GM12872 (cell line): ENCODE data around the gene FOXN3.

Experiments used
- TF ChIP-seq, protein P1 (sequence below): IDR thresholded peaks from 3 replicates; pipeline ENCODE4 v1.5.1; 2011; ENCODE audit warnings: low read depth, mild to moderate bottlenecking, low read length, moderate library complexity; ENCODE audit not compliant: insufficient read depth

The FOXN3 gene

DNA sequence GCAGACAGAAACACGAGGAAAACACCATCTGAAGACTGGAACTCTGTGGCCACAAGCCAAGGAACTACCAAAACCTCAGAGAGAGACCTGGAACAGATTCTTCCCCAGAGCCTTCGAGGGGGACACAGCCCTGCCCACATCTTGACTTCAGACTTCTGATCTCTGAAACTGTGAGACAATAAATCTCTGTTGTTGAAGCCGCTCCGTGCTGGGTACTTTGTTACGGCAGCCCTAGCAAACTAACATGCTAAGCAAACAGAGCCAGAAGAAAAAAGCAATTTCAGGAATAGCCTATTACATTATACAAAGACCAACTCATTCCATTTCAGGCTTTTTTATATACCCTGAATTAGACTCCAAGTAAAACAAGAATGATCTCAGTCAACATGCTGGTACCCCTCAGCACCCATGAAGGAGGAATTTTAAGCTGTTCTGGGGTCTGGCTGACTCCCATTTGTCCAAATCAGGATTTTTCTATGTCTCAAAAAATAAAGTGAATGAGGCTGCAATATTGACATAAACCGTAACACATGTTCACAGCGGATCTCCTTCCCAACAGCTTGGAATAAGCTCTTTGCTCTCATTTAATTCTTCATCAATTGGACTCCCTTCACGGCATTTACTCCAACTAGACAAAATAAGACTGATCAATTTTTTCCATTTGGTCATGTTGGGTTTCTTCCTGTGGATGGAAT lies 190.1 kb downstream of the FOXN3 start:
- TF ChIP-seq, protein P1, sequence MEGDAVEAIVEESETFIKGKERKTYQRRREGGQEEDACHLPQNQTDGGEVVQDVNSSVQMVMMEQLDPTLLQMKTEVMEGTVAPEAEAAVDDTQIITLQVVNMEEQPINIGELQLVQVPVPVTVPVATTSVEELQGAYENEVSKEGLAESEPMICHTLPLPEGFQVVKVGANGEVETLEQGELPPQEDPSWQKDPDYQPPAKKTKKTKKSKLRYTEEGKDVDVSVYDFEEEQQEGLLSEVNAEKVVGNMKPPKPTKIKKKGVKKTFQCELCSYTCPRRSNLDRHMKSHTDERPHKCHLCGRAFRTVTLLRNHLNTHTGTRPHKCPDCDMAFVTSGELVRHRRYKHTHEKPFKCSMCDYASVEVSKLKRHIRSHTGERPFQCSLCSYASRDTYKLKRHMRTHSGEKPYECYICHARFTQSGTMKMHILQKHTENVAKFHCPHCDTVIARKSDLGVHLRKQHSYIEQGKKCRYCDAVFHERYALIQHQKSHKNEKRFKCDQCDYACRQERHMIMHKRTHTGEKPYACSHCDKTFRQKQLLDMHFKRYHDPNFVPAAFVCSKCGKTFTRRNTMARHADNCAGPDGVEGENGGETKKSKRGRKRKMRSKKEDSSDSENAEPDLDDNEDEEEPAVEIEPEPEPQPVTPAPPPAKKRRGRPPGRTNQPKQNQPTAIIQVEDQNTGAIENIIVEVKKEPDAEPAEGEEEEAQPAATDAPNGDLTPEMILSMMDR = no peak

DNA sequence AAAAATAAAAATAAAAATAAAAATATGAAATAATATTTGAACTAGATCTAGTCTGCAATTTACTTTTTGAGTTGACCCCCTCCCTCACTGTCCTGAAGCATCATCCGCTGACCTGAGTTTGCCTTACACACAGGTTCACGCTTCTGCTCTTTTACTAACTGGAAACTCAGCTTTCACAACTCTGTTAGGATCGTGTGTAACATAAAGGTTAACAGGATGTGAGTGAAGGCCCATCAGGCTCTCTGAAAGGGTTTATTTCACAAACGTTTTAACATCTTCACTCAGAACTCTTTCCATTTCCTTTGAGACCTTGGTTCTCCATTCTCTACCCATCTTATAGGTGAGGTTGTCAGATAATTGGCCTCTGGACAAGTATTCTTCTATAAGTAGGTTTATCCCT lies 191.4 kb downstream of the FOXN3 start:
- TF ChIP-seq, protein P1 = no peak

DNA sequence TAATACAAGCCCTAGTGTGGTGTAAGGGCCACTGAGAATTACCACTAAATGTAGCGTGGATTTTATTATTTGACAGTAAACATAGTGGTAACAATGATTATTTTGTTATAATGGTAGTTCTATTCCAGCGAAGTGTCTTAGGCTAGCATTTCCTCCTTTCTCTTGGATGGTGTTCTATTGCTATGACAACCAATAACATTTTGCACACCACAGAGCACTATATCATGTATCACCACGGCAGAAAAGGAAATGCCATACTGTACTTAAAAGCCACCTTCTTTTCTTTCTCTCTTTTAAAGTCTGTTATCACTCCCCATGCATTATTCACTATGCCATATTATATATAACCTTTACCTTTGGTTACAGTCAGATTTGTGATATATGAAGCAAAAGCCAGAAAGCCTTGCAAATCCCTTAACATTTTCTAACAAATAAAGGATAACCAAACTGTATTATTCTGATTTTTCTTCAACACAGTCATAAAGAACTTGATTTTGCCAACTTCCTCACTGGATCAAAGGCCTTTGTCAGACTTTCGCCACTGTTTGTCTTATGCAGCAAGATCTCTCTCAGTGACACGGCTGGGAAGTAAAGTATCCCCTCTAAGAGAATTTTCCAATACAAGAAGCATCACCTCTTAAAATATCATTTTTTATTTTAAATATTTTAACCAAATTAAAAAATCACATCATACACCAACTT lies 195.8 kb downstream of the FOXN3 start:
- TF ChIP-seq, protein P1 = no peak

DNA sequence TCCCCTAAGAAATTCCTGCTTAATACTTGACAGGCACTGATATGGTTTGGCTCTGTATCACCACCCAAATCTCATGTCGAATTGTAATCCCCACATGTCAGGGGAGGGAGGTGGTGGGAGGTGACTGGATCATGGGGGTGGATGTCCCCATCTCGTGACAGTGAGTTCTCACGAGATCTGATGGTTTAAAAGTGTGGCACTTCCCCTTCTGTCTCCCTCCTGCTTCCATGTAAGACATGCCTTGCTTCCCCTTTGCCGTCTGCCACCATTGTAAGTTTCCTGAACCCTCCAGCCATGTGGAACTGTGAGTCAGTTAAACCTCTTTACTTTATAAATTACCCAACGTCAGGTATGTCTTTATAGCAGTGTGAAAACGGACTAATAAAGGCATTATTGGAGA lies 198.0 kb downstream of the FOXN3 start:
- TF ChIP-seq, protein P1 = no peak

DNA sequence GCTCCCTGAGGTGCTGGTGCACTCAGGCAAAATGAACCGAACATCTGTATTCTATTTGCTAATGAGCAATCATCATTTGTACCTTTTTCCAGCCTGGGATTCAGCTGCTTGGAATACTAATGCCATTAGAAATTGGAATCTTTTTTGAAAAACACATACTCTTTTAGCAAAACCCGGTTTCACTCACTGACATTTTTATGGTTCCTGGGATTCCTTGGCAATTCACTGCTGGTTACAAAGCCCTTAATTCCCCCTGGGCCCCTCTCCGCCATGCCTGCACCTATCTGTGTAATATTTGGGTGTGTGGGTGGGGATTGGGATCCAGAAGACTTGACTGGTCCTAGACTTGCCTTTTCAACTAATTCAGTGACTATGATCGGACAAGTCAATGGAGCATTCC lies 199.1 kb downstream of the FOXN3 start:
- TF ChIP-seq, protein P1 = no peak

DNA sequence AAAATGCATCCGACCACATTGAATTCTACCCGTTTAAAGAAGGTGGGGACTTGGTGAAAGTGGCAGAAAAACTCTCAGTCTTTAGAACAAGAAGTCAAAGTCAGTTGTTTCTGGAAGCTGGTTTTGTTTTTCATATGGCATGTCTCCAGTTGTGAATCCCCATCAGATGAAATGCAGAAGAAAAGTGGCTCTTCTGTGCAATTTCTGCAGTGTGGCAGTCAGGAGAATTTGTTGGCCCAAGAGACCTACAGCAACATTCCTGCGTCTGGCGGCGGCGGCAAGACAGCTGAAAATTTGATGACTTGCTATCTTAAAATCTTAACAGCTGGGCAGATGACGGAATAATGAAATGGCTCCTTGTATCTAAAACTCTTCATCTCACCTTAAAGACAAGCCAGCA lies 201.5 kb downstream of the FOXN3 start:
- TF ChIP-seq, protein P1 = no peak

DNA sequence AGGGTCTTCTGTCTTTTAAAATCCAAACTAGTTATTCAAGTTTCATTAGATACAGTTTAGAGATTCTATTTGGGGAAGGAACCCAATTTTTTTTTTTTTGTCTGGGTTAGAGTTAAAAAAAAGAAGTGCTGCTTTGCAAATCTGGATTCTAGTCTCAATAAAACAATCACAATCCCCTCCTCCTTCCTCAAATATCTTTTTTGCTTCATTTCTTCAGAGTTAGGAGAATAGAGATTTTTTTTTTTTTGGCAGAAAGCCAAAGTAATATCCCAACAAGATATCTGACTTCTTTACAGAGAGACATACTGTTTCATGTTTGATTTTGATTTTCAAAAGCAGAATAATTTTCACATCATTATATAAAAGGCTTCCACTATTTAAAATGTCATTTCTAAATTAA lies 201.9 kb downstream of the FOXN3 start:
- TF ChIP-seq, protein P1 = no peak
